ENCODE results near the gene MYOZ3. TPM values are rescaled to one million over a fixed set of nuclear protein-coding genes. Genes with fewer than 3 reads are reported as not detected.

Gene MYOZ3
- polyA plus RNA-seq, 1 donor from 2014 or later = not detected

- Histone ChIP-seq H3K9ac (ENCODE audit: low read length) (no peak overlapping the region), H2AFZ (ENCODE audit: low read depth, low read length) (no peak overlapping the region), H4K20me1 (ENCODE audit: insufficient read depth) (no peaks in the 10 kb centered on the region), H3K4me2 (ENCODE audit: low read length) (no peak overlapping the region), H3K9me2 (ENCODE audit: insufficient read depth, low read length) (no peaks in the 10 kb centered on the region), H3K27ac (ENCODE audit: low read length) (no peak overlapping the region), H3K36me3 (ENCODE audit: insufficient read depth, low read length) (no peaks in the 10 kb centered on the region), H3K79me2 (replicated peaks; ENCODE audit: insufficient read depth, low read length) (no peaks in the 10 kb centered on the region), H3F3A (ENCODE audit: insufficient read depth, low read length, poor library complexity, severe bottlenecking) (no peaks in the 10 kb centered on the region), H3K9me3 (ENCODE audit: low read length) (no peaks in the 10 kb centered on the region), H3K4me3 (ENCODE audit: low read length) (no peak overlapping the region), H3K27me3 (ENCODE audit: insufficient read depth, low read depth, low read length) (no peaks in the 10 kb centered on the region)
- TF ChIP-seq EZH2 (IDR thresholded peaks at IDR 0.05; ENCODE audit: borderline replicate concordance, insufficient read depth, low read length, poor library complexity, severe bottlenecking) = no peak
- no peak for TF ChIP-seq POLR2AphosphoS5 (IDR thresholded peaks at IDR 0.05)
- TF ChIP-seq TAF1 (IDR thresholded peaks at IDR 0.05; ENCODE audit: low read depth) = no peak
- no peak for TF ChIP-seq MXI1 (conservative IDR thresholded peaks at IDR 0.05; ENCODE audit: poor library complexity, severe bottlenecking)
- no peak for TF ChIP-seq EP300 (conservative IDR thresholded peaks at IDR 0.05; ENCODE audit: poor library complexity, severe bottlenecking)
- TF ChIP-seq SMC3 (conservative IDR thresholded peaks at IDR 0.05; ENCODE audit: poor library complexity) = no peak
- no peak for TF ChIP-seq CTCF (IDR thresholded peaks at IDR 0.05; ENCODE audit: poor library complexity, severe bottlenecking)
These were observed 24.4 kb upstream of the MYOZ3 start for GRCh38 chr5:150636391-150637244.

- H3K4me2 ChIP-seq (ENCODE audit: low read length) = no peak overlapping the region
These were observed 23.6 kb upstream of the MYOZ3 start for GRCh38 chr5:150637245-150638052.

More at GRCh38 chr5:150637245-150638052, 23.6 kb upstream of the MYOZ3 start:
- no peak overlapping the region for H3K4me3 ChIP-seq (ENCODE audit: low read length)
- H2AFZ ChIP-seq (ENCODE audit: low read depth, low read length) = no peak overlapping the region
- no peaks in the 10 kb centered on the region for H3K36me3 ChIP-seq (ENCODE audit: insufficient read depth, low read length)
- TF ChIP-seq CTCF (IDR thresholded peaks at IDR 0.05; ENCODE audit: poor library complexity, severe bottlenecking) (no peak), SMC3 (conservative IDR thresholded peaks at IDR 0.05; ENCODE audit: poor library complexity) (no peak), RAD21 (conservative IDR thresholded peaks at IDR 0.05) (no peak), REST (IDR thresholded peaks at IDR 0.05; ENCODE audit: borderline replicate concordance) (no peak), TAF1 (IDR thresholded peaks at IDR 0.05; ENCODE audit: low read depth) (no peak), POLR2AphosphoS5 (IDR thresholded peaks at IDR 0.05) (no peak), EZH2 (IDR thresholded peaks at IDR 0.05; ENCODE audit: borderline replicate concordance, insufficient read depth, low read length, poor library complexity, severe bottlenecking) (no peak), MXI1 (conservative IDR thresholded peaks at IDR 0.05; ENCODE audit: poor library complexity, severe bottlenecking) (no peak), EP300 (conservative IDR thresholded peaks at IDR 0.05; ENCODE audit: poor library complexity, severe bottlenecking) (no peak)
- H3K9ac ChIP-seq (ENCODE audit: low read length) = no peak overlapping the region
- H3K9me3 ChIP-seq (ENCODE audit: low read length) = no peaks in the 10 kb centered on the region
- H3K27ac ChIP-seq (ENCODE audit: low read length) = no peak overlapping the region
- no peaks in the 10 kb centered on the region for H3K9me2 ChIP-seq (ENCODE audit: insufficient read depth, low read length)
- H3K79me2 ChIP-seq (replicated peaks; ENCODE audit: insufficient read depth, low read length) = no peaks in the 10 kb centered on the region
- H3K27me3 ChIP-seq (ENCODE audit: insufficient read depth, low read depth, low read length) = no peaks in the 10 kb centered on the region
- no peaks in the 10 kb centered on the region for H3F3A ChIP-seq (ENCODE audit: insufficient read depth, low read length, poor library complexity, severe bottlenecking)
- H4K20me1 ChIP-seq (ENCODE audit: insufficient read depth) = no peaks in the 10 kb centered on the region
